ENCODE results near the gene RNF14. TPM values are rescaled to one million over a fixed set of nuclear protein-coding genes. Genes with fewer than 3 reads are reported as not detected.
"Not testable (repeated sequence)": the region's sequence is repeated elsewhere in the genome, so short reads cannot be mapped to it uniquely, and the experiment has no call there.

RNF14 gene
- polyA plus RNA-seq (2013, experiment 1 of 2; ENCODE audit: insufficient read length) = 61.0 TPM
- polyA plus RNA-seq (2013, experiment 2 of 2; ENCODE audit: insufficient read length) = 61.4 TPM

DNA sequence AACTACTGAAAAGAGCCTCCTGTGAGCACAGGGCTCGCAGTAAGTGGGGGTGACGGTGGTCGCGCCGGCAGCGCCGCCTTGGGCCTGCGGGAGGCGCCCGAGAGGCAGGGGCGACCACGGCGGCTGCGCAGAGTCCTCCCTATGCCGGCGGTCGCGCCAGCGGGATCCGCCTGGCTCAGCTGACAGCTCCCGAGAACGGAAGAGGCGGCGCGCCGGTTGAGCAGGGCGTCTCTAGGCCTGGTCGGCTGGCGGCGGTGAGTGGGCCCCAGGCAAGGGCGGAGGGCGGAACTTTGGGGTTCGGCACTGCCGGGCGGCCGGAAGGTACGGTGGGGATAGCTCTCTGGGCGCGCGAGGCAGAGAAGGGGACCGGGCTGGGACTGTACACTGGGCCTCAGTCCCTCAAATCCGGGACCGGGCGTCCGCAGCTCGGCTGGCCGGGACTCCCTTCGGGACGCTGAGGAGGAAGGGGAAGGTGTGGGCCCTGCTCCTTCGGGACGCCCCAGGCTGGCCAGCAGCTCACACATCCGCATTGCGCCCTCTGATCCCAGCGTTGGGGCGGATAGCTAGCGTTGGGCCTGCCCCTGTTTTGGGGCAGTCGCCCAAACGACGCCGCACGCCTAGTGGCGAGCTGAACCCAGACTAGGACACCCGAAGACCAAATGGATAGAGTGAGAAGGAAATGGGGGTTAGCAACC is at the start of gene RNF14:
Gene RNF14 (plus strand): TSS at position 192 of the 695 bp plus-strand sequence. CDS start 4,484 bp downstream, outside the sequence.
- DNase-seq = peak; percentile 94

DNA sequence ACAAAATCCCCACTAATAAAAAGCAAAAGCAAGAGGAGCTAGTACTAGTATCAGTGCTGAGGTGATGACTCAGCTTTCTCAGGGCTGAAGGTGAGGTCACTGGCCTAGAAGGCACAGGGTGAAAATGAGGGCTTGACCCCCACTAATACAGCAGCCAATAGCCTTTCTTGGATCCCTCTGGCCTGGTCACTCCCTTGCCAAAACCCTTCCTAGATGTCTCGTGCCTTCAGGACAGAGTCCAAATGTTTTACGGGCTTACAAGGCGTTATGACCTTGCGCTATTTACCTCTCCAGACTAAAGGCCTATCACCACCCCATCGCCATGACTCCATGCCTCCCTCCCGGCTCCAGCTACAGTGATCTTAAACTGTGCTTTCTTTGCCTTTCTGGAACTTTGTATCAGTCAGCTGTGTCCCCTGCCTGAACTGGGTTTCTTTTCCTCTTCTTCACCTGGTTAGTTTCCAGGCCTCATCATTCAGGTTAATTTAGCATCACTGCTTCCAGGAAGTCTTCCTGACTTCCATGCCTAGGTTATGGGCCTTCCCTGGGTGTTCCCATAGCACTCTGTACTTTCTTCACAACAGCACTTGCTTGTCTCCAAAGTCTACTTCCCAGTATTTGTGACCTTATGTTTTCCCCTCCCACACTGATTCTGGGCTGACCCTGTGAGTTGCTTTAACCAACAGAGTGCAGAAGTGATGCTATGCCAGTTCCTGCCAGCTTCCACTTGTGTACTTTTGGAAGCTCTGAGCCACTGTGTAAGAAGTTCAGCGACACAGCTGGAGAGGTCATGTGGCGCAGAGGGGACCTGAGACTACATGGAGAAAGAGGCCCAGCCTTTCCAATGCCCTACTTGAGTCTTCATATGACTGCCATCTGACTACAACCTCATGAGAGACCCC is 49.4 kb upstream of the RNF14 start:
- DNase-seq = no peak

- no peak for DNase-seq
These were observed 48.1 kb upstream of the RNF14 start for GRCh38 chr5:141920771-141921170.

GRCh38 chr5:141922827-141923447 is 46.0 kb upstream of the RNF14 start:
- DNase-seq = not testable (repeated sequence)

DNA sequence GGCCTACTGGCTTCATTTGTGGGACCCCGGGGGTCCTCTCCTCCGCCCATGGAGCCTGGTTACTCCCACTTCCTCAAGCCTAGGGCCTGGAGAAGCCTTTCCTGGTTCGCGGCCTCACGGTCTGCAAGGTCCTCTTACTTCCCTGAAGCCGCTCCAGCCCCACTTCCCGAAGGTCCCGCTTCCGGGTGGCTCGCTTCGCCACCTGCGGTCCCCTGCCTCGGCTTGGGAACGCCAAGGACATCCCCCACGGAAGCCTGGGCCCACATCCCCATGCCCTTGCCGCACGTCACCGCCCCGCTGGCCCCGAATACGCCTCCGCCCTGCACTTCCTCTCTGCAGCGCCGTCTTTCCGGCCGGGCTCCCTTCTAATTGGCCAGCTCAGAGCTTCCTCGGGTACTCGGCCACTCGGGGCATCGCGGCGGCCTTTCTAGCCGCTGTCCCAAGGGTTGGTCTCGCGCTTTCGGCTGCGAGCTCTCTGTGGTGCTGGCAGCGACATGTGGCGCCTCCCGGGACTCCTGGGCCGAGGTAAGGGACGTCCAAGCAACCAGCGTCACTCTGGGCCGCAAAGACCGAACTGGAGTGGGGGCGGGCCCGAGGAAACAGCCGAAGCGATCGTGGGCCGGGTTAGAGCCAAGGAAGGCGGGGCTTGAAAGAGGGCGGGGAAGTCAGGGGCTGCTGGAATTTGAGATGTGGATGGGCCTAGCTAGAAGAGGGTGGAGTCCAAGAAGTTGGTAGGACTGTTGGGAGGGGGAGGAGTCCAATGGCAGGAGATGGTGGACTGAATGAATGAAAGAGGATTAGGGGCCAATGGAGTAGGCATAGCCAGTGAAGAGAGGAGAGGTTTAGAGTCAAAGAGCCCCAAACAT is 45.2 kb upstream of the RNF14 start, which contains the start of gene DELE1:
Gene DELE1 (plus strand): TSS at position 424 of the 866 bp plus-strand sequence. CDS start 71 bp downstream, at position 495.
- peak; percentile 93 for DNase-seq

DNA sequence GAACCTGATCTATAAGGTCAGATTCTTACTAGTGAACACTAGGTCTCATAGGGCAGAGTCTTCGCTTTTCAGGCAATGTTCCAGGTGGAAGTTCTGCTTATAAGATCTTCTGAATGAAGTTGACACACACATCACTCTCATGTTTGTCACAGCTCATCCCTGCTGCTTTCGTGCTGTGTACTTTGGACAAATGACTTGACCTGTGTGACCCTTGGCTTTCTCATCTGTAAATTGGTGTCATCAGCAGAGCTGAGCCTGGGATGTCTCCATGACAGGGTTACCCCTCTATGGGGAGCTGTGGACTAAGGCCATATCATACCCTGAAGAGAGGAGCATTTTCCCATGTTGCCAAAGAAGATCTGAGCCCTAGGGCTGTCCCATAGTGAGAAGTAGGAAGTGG is 42.5 kb upstream of the RNF14 start:
- DNase-seq = no peak

GRCh38 chr5:141928051-141928450 is 40.9 kb upstream of the RNF14 start:
- no peak for DNase-seq

DNA sequence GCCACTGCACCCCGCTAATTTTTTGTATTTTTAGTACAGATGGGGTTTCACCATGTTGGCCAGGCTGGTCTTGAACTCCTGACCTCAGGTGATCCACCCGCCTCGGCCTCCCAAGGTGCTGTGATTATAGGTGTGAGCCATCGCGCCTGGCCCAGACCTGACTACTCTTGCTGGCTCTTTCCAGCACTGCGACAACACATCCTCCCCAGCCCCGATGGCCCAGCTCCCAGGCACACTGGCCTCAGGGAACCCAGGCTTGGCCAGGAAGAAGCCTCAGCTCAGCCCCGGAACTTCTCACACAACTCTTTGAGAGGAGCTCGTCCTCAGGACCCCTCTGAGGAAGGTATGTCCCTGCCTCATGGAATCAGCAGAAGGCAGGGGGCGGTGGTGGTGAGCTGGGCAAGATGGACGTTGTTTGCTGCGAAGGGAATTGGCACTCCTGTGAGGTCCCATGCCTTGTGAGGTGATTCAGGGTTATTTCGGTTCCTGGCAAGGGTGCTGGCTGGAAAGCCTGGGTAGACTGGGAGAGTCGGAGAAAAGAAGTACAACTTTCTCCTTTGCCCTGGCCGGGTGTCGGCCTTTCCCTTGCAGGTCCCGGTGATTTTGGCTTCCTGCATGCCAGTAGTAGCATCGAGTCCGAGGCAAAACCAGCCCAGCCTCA is 39.4 kb upstream of the RNF14 start:
- DNase-seq = no peak

- DNase-seq = no peak
These were observed 37.2 kb upstream of the RNF14 start for GRCh38 chr5:141931694-141932093.

GRCh38 chr5:141933151-141933550 is 35.8 kb upstream of the RNF14 start:
- DNase-seq = no peak

- no peak for DNase-seq
These were observed 34.6 kb upstream of the RNF14 start for GRCh38 chr5:141934099-141934844.

- no peak for DNase-seq
These were observed 33.4 kb upstream of the RNF14 start for GRCh38 chr5:141935538-141935937.

DNA sequence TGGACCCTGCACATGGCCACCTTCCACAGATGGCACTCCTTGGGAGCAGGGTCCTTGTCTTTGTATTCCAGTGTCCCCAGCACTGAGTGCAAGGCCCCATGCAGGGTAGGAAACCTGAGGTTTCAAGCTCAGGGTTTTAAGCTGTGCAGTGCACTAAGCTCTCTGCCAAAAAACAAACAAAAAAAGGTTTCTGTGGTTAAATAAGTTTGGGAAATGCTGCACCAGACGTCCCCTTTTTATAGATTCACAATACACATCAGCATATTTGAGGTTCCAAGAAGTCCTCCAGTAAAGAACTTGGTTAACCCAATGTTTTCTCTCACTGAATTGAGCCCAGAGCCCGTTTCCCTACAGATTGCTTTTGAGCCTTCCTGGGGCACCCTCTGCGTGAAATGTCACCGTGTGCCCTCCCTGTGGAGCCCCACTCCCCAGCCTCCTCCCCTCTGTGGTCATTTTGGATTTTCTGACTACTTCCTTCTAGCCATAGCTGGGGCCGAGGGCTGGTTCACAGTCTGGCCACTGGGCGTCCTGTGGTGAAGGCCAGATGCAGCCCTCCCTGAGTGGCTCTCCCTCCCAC is 28.1 kb upstream of the RNF14 start:
- peak; percentile 36 for DNase-seq

DNA sequence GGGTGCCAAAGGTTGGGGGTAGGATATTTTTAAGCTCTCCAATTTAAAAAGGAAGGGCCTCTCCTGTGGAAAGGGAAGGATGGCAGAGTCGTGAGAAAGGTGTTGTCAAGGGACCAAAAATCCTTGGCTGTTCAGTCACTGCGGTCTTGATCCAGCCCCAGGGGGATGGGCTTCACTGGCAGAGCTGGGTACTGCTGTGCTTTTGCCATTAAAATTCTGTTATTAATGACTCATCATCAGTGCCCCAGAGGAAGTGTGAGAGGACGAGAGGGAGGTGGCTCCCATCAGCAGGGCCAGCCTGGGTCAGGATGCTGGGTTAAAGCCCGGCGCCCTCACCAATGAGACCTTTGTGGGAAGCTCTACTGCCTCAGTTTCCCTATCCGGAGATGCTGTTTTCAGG is 27.6 kb upstream of the RNF14 start:
- DNase-seq = peak; percentile 58

GRCh38 chr5:141941779-141942178 is 27.1 kb upstream of the RNF14 start:
- no peak for DNase-seq

DNA sequence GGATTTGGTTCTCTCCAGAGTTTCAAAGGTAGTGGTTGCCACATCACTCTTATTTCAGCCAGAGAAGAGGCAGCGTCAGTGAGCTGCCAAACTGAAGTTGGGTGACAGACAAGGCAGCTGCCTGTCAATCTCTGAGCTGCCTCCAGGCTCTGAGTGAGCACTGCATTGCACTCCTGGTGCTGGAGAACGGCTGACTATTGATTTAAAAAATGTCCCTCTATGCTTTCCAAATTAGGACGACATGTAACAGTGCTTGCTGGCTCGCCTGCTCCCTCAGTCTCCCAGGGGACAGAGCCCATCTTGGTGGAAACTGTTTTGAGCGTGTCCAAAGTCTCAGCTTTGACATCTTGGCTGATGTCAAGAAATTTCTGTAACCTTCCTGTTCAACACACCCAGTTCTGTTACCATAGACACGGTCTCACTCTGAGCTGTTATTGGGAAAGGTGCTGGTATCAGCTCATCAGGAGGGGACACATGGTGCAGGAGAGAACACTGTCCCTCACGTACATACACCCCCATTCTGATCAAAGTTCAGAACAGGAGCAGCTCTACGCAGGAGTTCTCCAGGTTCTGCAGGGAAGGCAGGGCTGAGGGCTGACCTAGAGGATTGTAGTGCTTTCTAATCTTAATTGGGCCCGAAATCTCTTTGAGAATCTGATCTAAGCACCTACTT is 26.6 kb upstream of the RNF14 start:
- DNase-seq = no peak

GRCh38 chr5:141944076-141944475 is 24.8 kb upstream of the RNF14 start:
- no peak for DNase-seq

DNA sequence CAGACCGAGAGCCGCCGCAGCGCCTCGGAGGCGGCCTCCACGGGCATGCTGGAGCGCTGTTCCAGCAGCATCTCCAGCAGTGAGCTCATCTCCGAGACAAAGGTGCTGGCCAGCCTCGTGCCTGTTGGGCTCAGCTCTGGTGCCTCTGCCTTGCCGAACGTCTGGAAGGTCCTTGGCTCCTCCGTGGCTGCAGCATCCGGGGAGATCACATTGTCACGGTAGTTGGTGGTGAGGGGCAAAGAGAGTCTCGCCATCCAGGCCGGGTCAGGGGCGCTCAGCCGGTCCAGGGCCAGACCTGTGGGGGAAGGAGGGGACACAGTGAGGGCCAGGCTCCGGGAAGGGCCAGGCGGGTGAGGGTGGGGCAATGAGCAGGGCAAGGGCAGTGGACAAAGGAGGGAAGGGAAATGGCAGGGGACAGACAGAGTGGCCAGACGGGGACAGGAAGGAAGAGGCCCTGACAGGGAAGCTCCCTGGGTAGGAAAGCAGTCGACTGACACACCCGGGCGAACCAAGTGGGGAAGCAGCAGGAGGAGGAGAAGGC is 23.3 kb upstream of the RNF14 start:
- no peak for DNase-seq

DNA sequence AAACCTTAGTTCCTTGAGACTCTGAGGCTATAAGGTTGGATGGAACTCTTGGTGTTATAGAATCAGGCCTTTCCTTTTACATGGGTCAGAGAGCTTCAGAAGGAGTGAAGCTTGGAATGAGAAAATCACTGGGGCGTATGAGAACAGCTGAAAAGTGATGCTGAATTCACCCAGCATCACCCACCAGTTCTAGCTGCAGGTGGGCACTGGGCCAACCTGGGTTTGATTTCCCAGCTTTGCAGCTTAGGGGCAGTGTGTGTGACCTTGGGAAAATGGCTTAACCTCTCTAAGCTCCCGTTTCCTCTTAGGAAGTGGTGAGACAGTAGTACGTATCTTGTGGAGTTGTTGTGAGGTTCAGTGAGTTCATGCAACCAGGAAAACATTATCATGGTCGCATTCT is 21.6 kb upstream of the RNF14 start:
- no peak for DNase-seq

Measured in fibroblast of skin of scalp (primary cell).